ENCODE data around the gene TSPAN2. TPM values are rescaled to one million over a fixed set of nuclear protein-coding genes. Genes with fewer than 3 reads are reported as not detected.
"Not testable (repeated sequence)": the region's sequence is repeated elsewhere in the genome, so short reads cannot be mapped to it uniquely, and the experiment has no call there.

TSPAN2 gene
- total and polyA plus RNA-seq, 2 donors, result 3.2 to 4.5 TPM

GRCh38 chr1:115040501-115040900 lies 48.8 kb downstream of the TSPAN2 start:
- H3K36me3 ChIP-seq (ENCODE audit: control insufficient read depth in 2 of 2, insufficient read depth in 2 of 2, low read length in 1 of 2), result no peaks in the 10 kb centered on the region
- no peaks in the 10 kb centered on the region for H3K27me3 ChIP-seq (ENCODE audit: control insufficient read depth in 2 of 2, insufficient read depth in 1 of 2, low read length in 1 of 2)
- no peak for DNase-seq (ENCODE audit: low read depth in 6 of 9, low spot score in 9 of 9)
- WGBS, result 97% methylated on average over 2 of the region's 2 CpGs
- no peaks in the 10 kb centered on the region for H3K4me1 ChIP-seq (ENCODE audit: control insufficient read depth in 2 of 2, insufficient read depth in 2 of 2, low read length in 2 of 2)
- no peak overlapping the region for H3K4me3 ChIP-seq (ENCODE audit: low read length in 2 of 2)
- no peaks in the 10 kb centered on the region for H3K9me3 ChIP-seq (ENCODE audit: control insufficient read depth in 2 of 2, insufficient read depth in 1 of 2, low read length in 1 of 2)
- no peak overlapping the region for H3K27ac ChIP-seq (ENCODE audit: low read depth in 1 of 2, low read length in 1 of 2)

- WGBS, result 95% methylated on average over 4 of the region's 4 CpGs
- no peaks in the 10 kb centered on the region for H3K36me3 ChIP-seq (ENCODE audit: control insufficient read depth in 2 of 2, insufficient read depth in 2 of 2, low read length in 1 of 2)
- H3K27me3 ChIP-seq (ENCODE audit: control insufficient read depth in 2 of 2, insufficient read depth in 1 of 2, low read length in 1 of 2), result no peaks in the 10 kb centered on the region
- no peaks in the 10 kb centered on the region for H3K9me3 ChIP-seq (ENCODE audit: control insufficient read depth in 2 of 2, insufficient read depth in 1 of 2, low read length in 1 of 2)
- no peak overlapping the region for H3K4me3 ChIP-seq (ENCODE audit: low read length in 2 of 2)
- no peak overlapping the region for H3K27ac ChIP-seq (ENCODE audit: low read depth in 1 of 2, low read length in 1 of 2)
- H3K4me1 ChIP-seq (ENCODE audit: control insufficient read depth in 2 of 2, insufficient read depth in 2 of 2, low read length in 2 of 2), result no peaks in the 10 kb centered on the region
- DNase-seq (ENCODE audit: low read depth in 6 of 9, low spot score in 9 of 9), result no peak
Measured at GRCh38 chr1:115036814-115037507, 52.3 kb downstream of the TSPAN2 start.

- Histone ChIP-seq H3K27ac (ENCODE audit: low read depth in 1 of 2, low read length in 1 of 2) (no peak overlapping the region), H3K27me3 (ENCODE audit: control insufficient read depth in 2 of 2, insufficient read depth in 1 of 2, low read length in 1 of 2) (no peaks in the 10 kb centered on the region), H3K4me3 (ENCODE audit: low read length in 2 of 2) (no peak overlapping the region), H3K36me3 (ENCODE audit: control insufficient read depth in 2 of 2, insufficient read depth in 2 of 2, low read length in 1 of 2) (no peaks in the 10 kb centered on the region), H3K4me1 (ENCODE audit: control insufficient read depth in 2 of 2, insufficient read depth in 2 of 2, low read length in 2 of 2) (no peaks in the 10 kb centered on the region), H3K9me3 (ENCODE audit: control insufficient read depth in 2 of 2, insufficient read depth in 1 of 2, low read length in 1 of 2) (no peaks in the 10 kb centered on the region)
- 94% methylated on average over 1 of the region's 1 CpG for WGBS
- DNase-seq (ENCODE audit: low read depth in 6 of 9, low spot score in 9 of 9), result no peak
Measured at GRCh38 chr1:115035652-115036051, 53.7 kb downstream of the TSPAN2 start.

- H3K27me3 ChIP-seq (ENCODE audit: control insufficient read depth in 2 of 2, insufficient read depth in 1 of 2, low read length in 1 of 2), result no peaks in the 10 kb centered on the region
- no peak for DNase-seq (ENCODE audit: low read depth in 6 of 9, low spot score in 9 of 9)
- H3K9me3 ChIP-seq (ENCODE audit: control insufficient read depth in 2 of 2, insufficient read depth in 1 of 2, low read length in 1 of 2), result no peaks in the 10 kb centered on the region
- no peaks in the 10 kb centered on the region for H3K36me3 ChIP-seq (ENCODE audit: control insufficient read depth in 2 of 2, insufficient read depth in 2 of 2, low read length in 1 of 2)
- 91% methylated on average over 2 of the region's 2 CpGs for WGBS
- no peak overlapping the region for H3K27ac ChIP-seq (ENCODE audit: low read depth in 1 of 2, low read length in 1 of 2)
- no peaks in the 10 kb centered on the region for H3K4me1 ChIP-seq (ENCODE audit: control insufficient read depth in 2 of 2, insufficient read depth in 2 of 2, low read length in 2 of 2)
- no peak overlapping the region for H3K4me3 ChIP-seq (ENCODE audit: low read length in 2 of 2)
Measured at GRCh38 chr1:115031595-115031994, 57.7 kb downstream of the TSPAN2 start.

- DNase-seq (ENCODE audit: low read depth in 6 of 9, low spot score in 9 of 9), result no peak
- no peaks in the 10 kb centered on the region for H3K9me3 ChIP-seq (ENCODE audit: control insufficient read depth in 2 of 2, insufficient read depth in 1 of 2, low read length in 1 of 2)
- no peaks in the 10 kb centered on the region for H3K4me1 ChIP-seq (ENCODE audit: control insufficient read depth in 2 of 2, insufficient read depth in 2 of 2, low read length in 2 of 2)
- H3K27ac ChIP-seq (ENCODE audit: low read depth in 1 of 2, low read length in 1 of 2), result no peak within 1 kb of the TSS
- H3K4me3 ChIP-seq (ENCODE audit: low read length in 2 of 2), result no peak within 1 kb of the TSS
- no peaks in the 10 kb centered on the region for H3K36me3 ChIP-seq (ENCODE audit: control insufficient read depth in 2 of 2, insufficient read depth in 2 of 2, low read length in 1 of 2)
- no peaks in the 10 kb centered on the region for H3K27me3 ChIP-seq (ENCODE audit: control insufficient read depth in 2 of 2, insufficient read depth in 1 of 2, low read length in 1 of 2)
Measured at GRCh38 chr1:115029526-115029925, 59.8 kb downstream of the TSPAN2 start, which contains the start of gene TSHB. Gene TSHB, plus strand, starts transcription at chr1:115029826. Its CDS starts 3,537 bp downstream, at chr1:115033363.

GRCh38 chr1:115023593-115023992 lies 65.7 kb downstream of the TSPAN2 start:
- H3K27me3 ChIP-seq (ENCODE audit: control insufficient read depth in 2 of 2, insufficient read depth in 1 of 2, low read length in 1 of 2), result no peaks in the 10 kb centered on the region
- no peak for DNase-seq (ENCODE audit: low read depth in 6 of 9, low spot score in 9 of 9)
- H3K9me3 ChIP-seq (ENCODE audit: control insufficient read depth in 2 of 2, insufficient read depth in 1 of 2, low read length in 1 of 2), result no peaks in the 10 kb centered on the region
- no peak overlapping the region for H3K4me3 ChIP-seq (ENCODE audit: low read length in 2 of 2)
- no peaks in the 10 kb centered on the region for H3K36me3 ChIP-seq (ENCODE audit: control insufficient read depth in 2 of 2, insufficient read depth in 2 of 2, low read length in 1 of 2)
- H3K4me1 ChIP-seq (ENCODE audit: control insufficient read depth in 2 of 2, insufficient read depth in 2 of 2, low read length in 2 of 2), result no peaks in the 10 kb centered on the region
- no peak overlapping the region for H3K27ac ChIP-seq (ENCODE audit: low read depth in 1 of 2, low read length in 1 of 2)

GRCh38 chr1:115021145-115021544 lies 68.2 kb downstream of the TSPAN2 start:
- 89% methylated on average over 1 of the region's 1 CpG for WGBS
- Histone ChIP-seq H3K27me3 (ENCODE audit: control insufficient read depth in 2 of 2, insufficient read depth in 1 of 2, low read length in 1 of 2) (no peaks in the 10 kb centered on the region), H3K4me3 (ENCODE audit: low read length in 2 of 2) (no peak overlapping the region), H3K36me3 (ENCODE audit: control insufficient read depth in 2 of 2, insufficient read depth in 2 of 2, low read length in 1 of 2) (no peaks in the 10 kb centered on the region), H3K4me1 (ENCODE audit: control insufficient read depth in 2 of 2, insufficient read depth in 2 of 2, low read length in 2 of 2) (no peaks in the 10 kb centered on the region), H3K27ac (ENCODE audit: low read depth in 1 of 2, low read length in 1 of 2) (no peak overlapping the region), H3K9me3 (ENCODE audit: control insufficient read depth in 2 of 2, insufficient read depth in 1 of 2, low read length in 1 of 2) (no peaks in the 10 kb centered on the region)
- DNase-seq (ENCODE audit: low read depth in 6 of 9, low spot score in 9 of 9), result no peak

- not testable (repeated sequence) for H3K27ac ChIP-seq (ENCODE audit: low read depth in 1 of 2, low read length in 1 of 2); H3K9me3 ChIP-seq (ENCODE audit: control insufficient read depth in 2 of 2, insufficient read depth in 1 of 2, low read length in 1 of 2); H3K36me3 ChIP-seq (ENCODE audit: control insufficient read depth in 2 of 2, insufficient read depth in 2 of 2, low read length in 1 of 2); H3K27me3 ChIP-seq (ENCODE audit: control insufficient read depth in 2 of 2, insufficient read depth in 1 of 2, low read length in 1 of 2); DNase-seq (ENCODE audit: low read depth in 6 of 9, low spot score in 9 of 9); H3K4me1 ChIP-seq (ENCODE audit: control insufficient read depth in 2 of 2, insufficient read depth in 2 of 2, low read length in 2 of 2); H3K4me3 ChIP-seq (ENCODE audit: low read length in 2 of 2)
- 95% methylated on average over 9 of the region's 9 CpGs for WGBS
Measured at GRCh38 chr1:115019549-115019948, 69.8 kb downstream of the TSPAN2 start.

GRCh38 chr1:115013792-115014191 lies 75.5 kb downstream of the TSPAN2 start:
- Histone ChIP-seq H3K36me3 (ENCODE audit: control insufficient read depth in 2 of 2, insufficient read depth in 2 of 2, low read length in 1 of 2) (no peaks in the 10 kb centered on the region), H3K27me3 (ENCODE audit: control insufficient read depth in 2 of 2, insufficient read depth in 1 of 2, low read length in 1 of 2) (no peaks in the 10 kb centered on the region), H3K27ac (ENCODE audit: low read depth in 1 of 2, low read length in 1 of 2) (no peak overlapping the region), H3K4me3 (ENCODE audit: low read length in 2 of 2) (no peak overlapping the region), H3K4me1 (ENCODE audit: control insufficient read depth in 2 of 2, insufficient read depth in 2 of 2, low read length in 2 of 2) (no peaks in the 10 kb centered on the region), H3K9me3 (ENCODE audit: control insufficient read depth in 2 of 2, insufficient read depth in 1 of 2, low read length in 1 of 2) (no peaks in the 10 kb centered on the region)
- 93% methylated on average over 2 of the region's 2 CpGs for WGBS
- no peak for DNase-seq (ENCODE audit: low read depth in 6 of 9, low spot score in 9 of 9)
